ENCODE results near the gene TNS4.

The TNS4 gene

DNA sequence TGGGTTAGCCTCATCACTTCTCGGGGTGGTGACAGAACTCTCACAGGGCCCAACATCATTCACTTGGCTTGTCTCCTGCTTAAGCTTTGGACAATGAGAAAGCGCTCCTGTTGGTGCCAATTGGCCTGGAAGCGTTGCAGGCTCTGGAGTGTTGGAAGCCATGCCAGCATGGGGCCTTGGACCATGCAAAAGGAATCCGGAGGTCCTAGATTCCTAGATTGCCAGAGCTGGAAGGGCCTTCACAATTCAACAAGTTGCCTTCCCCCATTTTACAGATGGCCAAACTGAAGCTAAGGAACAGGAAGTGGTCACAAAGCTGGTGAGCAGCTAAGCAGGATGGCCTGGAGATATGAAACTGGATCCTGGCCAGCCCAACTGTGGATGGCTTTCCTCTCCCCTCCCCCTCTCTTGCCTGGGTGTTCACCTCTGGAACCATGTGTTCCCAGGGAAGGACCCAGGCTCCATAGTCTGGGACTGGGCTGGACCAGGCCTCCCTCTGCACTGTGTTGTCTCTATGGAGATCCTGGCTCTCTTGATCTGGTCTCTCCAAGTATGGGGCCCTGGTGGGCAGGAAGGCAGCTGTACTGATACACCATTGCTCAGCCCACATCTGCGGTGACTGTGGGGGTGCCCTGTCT lies 64.2 kb downstream of the TNS4 start:
- H3K36me3 ChIP-seq (ENCODE audit: control insufficient read depth, insufficient read depth, low read length): no peaks in the 10 kb centered on the region
- no peak overlapping the region for H4K5ac ChIP-seq (ENCODE audit: low read length)
- no CpG with 5 or more reads among the region's 5 CpGs for WGBS (ENCODE audit: extremely low coverage, insufficient coverage, low lambda C conversion rate)
- H3K27ac ChIP-seq (ENCODE audit: low read depth, low read length): no peak overlapping the region
- H2AK5ac ChIP-seq (ENCODE audit: low read length): no peak overlapping the region
- no peak overlapping the region for H2BK5ac ChIP-seq (ENCODE audit: low read length)
- H3K79me2 ChIP-seq (ENCODE audit: control insufficient read depth, insufficient read depth, low read length): no peaks in the 10 kb centered on the region
- no peak for DNase-seq
- no peak overlapping the region for H3K4me3 ChIP-seq (ENCODE audit: low read length)
- H3K4me2 ChIP-seq (ENCODE audit: low read length): no peak overlapping the region
- no peak overlapping the region for H2BK120ac ChIP-seq (ENCODE audit: low read depth, low read length)
- no peak overlapping the region for H2BK15ac ChIP-seq (replicated peaks; ENCODE audit: low read depth)
- no peak overlapping the region for H3K4ac ChIP-seq (ENCODE audit: low read depth, low read length)
- no peaks in the 10 kb centered on the region for H3K79me1 ChIP-seq (ENCODE audit: low read length)
- H3K18ac ChIP-seq (ENCODE audit: low read length): no peak overlapping the region
- H3K27me3 ChIP-seq (ENCODE audit: insufficient read depth, low read length, poor library complexity): no peaks in the 10 kb centered on the region
- no peak overlapping the region for H4K8ac ChIP-seq (ENCODE audit: low read depth, low read length)
- no peak overlapping the region for H3K56ac ChIP-seq (ENCODE audit: low read length)
- no peak overlapping the region for H3K23ac ChIP-seq (ENCODE audit: low read length)
- H3K4me1 ChIP-seq (ENCODE audit: control insufficient read depth, low read depth, low read length): no peaks in the 10 kb centered on the region
- no peak overlapping the region for H3K9ac ChIP-seq (ENCODE audit: low read length)

DNA sequence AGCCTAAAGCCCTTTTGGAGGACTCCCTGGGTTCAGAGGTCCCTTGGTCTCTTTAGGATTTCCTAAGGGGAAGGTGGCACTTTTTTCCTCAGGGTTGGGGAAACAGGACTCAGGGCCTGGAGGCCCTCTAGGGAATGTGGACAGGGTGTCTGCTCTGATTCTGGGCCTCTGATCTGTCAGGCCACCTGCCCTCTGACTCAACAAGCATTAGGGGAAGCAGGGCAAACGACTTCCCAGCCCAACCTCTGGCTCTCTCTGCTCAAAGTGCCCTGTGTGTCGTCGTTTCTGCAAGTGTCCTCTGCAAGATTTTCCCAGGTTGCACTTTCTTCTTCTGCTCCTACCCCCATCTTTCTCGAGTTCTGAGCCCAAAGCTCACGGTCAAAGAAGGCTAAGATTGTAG lies 64.8 kb downstream of the TNS4 start:
- Histone ChIP-seq H3K9ac (ENCODE audit: low read length) (no peak overlapping the region), H4K8ac (ENCODE audit: low read depth, low read length) (no peak overlapping the region), H4K5ac (ENCODE audit: low read length) (no peak overlapping the region), H3K4ac (ENCODE audit: low read depth, low read length) (no peak overlapping the region), H3K79me2 (ENCODE audit: control insufficient read depth, insufficient read depth, low read length) (no peaks in the 10 kb centered on the region), H3K4me1 (ENCODE audit: control insufficient read depth, low read depth, low read length) (no peaks in the 10 kb centered on the region), H3K56ac (ENCODE audit: low read length) (no peak overlapping the region), H3K4me2 (ENCODE audit: low read length) (no peak overlapping the region), H3K27me3 (ENCODE audit: insufficient read depth, low read length, poor library complexity) (no peaks in the 10 kb centered on the region), H3K36me3 (ENCODE audit: control insufficient read depth, insufficient read depth, low read length) (no peaks in the 10 kb centered on the region), H2BK5ac (ENCODE audit: low read length) (no peak overlapping the region), H2BK15ac (replicated peaks; ENCODE audit: low read depth) (no peak overlapping the region), H3K79me1 (ENCODE audit: low read length) (no peaks in the 10 kb centered on the region), H3K23ac (ENCODE audit: low read length) (no peak overlapping the region), H3K18ac (ENCODE audit: low read length) (no peak overlapping the region), H2AK5ac (ENCODE audit: low read length) (no peak overlapping the region), H3K4me3 (ENCODE audit: low read length) (no peak overlapping the region), H2BK120ac (ENCODE audit: low read depth, low read length) (no peak overlapping the region), H3K27ac (ENCODE audit: low read depth, low read length) (no peak overlapping the region)
- no CpG with 5 or more reads among the region's 5 CpGs for WGBS (ENCODE audit: extremely low coverage, insufficient coverage, low lambda C conversion rate)
- no peak for DNase-seq

DNA sequence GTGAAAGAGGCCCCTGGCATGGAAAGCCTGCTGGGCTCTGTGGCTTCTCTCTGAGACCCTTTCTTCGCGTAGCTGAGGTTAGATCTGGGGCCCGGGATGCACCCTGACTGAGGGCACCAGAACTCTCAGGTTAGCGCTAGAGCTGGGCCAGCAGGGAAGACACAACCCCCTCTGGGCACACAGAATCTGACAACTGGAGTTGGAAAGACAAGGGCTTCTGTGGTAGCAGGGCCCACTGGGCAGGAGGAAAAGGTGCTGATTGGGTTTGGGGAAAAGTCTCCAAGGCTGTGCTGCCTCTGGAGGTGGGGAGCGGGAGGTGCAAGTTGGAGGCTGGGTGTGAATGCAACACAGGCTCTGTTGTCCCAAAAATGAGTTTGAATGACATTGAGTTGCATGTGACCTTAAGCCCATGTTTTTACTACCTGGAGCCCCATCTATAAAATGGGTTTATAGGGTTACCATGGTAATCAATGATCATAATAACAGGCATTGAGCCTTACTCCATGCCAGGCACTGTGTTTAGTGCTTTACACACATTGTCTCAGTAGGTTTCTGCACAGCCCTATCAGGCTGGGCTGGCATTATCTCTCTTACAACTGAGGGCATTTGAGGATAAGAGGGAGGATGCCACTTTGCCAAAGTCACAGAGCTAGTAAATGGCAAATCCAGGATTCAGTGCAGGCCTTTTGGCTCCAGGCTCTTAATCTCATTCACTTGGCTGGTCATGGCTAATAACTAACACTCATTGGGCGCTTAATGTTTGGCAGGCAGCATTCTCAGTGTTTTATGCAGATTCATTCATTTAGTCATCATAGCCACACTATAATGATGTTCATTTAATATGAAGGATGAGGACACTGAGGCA lies 67.6 kb downstream of the TNS4 start:
- Histone ChIP-seq H3K4me1 (ENCODE audit: control insufficient read depth, low read depth, low read length) (no peaks in the 10 kb centered on the region), H3K56ac (ENCODE audit: low read length) (no peak overlapping the region), H4K8ac (ENCODE audit: low read depth, low read length) (no peak overlapping the region), H2AK5ac (ENCODE audit: low read length) (no peak overlapping the region), H3K4me3 (ENCODE audit: low read length) (no peak overlapping the region), H3K9ac (ENCODE audit: low read length) (no peak overlapping the region), H4K5ac (ENCODE audit: low read length) (no peak overlapping the region), H3K4me2 (ENCODE audit: low read length) (no peak overlapping the region), H3K27me3 (ENCODE audit: insufficient read depth, low read length, poor library complexity) (no peaks in the 10 kb centered on the region), H3K23ac (ENCODE audit: low read length) (no peak overlapping the region), H3K18ac (ENCODE audit: low read length) (no peak overlapping the region), H3K27ac (ENCODE audit: low read depth, low read length) (no peak overlapping the region), H2BK15ac (replicated peaks; ENCODE audit: low read depth) (no peak overlapping the region), H3K79me1 (ENCODE audit: low read length) (no peaks in the 10 kb centered on the region), H3K4ac (ENCODE audit: low read depth, low read length) (no peak overlapping the region), H2BK5ac (ENCODE audit: low read length) (no peak overlapping the region), H2BK120ac (ENCODE audit: low read depth, low read length) (no peak overlapping the region), H3K79me2 (ENCODE audit: control insufficient read depth, insufficient read depth, low read length) (no peaks in the 10 kb centered on the region), H3K36me3 (ENCODE audit: control insufficient read depth, insufficient read depth, low read length) (no peaks in the 10 kb centered on the region)
- peak; percentile 74 for DNase-seq
- no CpG with 5 or more reads among the region's 6 CpGs for WGBS (ENCODE audit: extremely low coverage, insufficient coverage, low lambda C conversion rate)

DNA sequence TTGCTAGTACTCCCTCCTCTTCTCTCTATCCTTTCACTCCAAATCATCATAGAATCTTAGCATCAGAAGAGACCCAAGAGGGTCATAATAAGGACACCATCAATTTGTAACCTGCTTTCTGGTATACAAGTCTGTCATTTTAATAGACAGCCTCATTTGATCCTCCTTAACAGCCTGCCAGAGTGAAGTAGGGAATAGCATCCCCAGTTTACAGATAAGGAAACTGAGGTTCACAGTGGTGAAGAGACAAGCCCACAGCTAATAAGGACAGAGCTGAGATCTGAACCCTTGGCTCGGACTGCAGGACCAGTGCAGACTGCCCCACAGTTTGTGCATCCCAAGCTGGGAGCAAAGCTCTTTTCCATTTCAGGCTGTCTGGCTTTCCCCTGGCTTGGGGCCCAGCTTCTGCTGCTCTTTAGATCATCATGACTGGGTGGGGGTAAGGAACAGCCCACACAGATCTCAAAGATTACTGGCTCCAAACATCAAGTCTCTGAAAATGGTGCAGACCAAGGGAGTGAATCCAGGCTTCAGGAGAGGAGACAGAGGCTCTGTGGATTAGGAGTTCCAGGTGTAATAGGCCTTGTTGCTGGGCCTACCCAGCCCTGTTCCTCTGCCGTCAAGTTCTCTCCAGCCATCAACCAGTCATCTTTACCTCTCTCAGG lies 68.4 kb downstream of the TNS4 start:
- Histone ChIP-seq H3K79me2 (ENCODE audit: control insufficient read depth, insufficient read depth, low read length) (no peaks in the 10 kb centered on the region), H4K5ac (ENCODE audit: low read length) (no peak overlapping the region), H3K56ac (ENCODE audit: low read length) (no peak overlapping the region), H2BK120ac (ENCODE audit: low read depth, low read length) (no peak overlapping the region), H3K36me3 (ENCODE audit: control insufficient read depth, insufficient read depth, low read length) (no peaks in the 10 kb centered on the region), H2AK5ac (ENCODE audit: low read length) (no peak overlapping the region), H3K4me3 (ENCODE audit: low read length) (no peak overlapping the region), H3K23ac (ENCODE audit: low read length) (no peak overlapping the region), H3K4ac (ENCODE audit: low read depth, low read length) (no peak overlapping the region), H2BK5ac (ENCODE audit: low read length) (no peak overlapping the region), H3K4me1 (ENCODE audit: control insufficient read depth, low read depth, low read length) (no peaks in the 10 kb centered on the region), H3K4me2 (ENCODE audit: low read length) (no peak overlapping the region), H2BK15ac (replicated peaks; ENCODE audit: low read depth) (no peak overlapping the region), H3K27ac (ENCODE audit: low read depth, low read length) (no peak overlapping the region), H3K9ac (ENCODE audit: low read length) (no peak overlapping the region), H3K79me1 (ENCODE audit: low read length) (no peaks in the 10 kb centered on the region), H3K27me3 (ENCODE audit: insufficient read depth, low read length, poor library complexity) (no peaks in the 10 kb centered on the region), H3K18ac (ENCODE audit: low read length) (no peak overlapping the region), H4K8ac (ENCODE audit: low read depth, low read length) (no peak overlapping the region)
- no peak for DNase-seq
- WGBS (ENCODE audit: extremely low coverage, insufficient coverage, low lambda C conversion rate): no CpG with 5 or more reads among the region's 2 CpGs

DNA sequence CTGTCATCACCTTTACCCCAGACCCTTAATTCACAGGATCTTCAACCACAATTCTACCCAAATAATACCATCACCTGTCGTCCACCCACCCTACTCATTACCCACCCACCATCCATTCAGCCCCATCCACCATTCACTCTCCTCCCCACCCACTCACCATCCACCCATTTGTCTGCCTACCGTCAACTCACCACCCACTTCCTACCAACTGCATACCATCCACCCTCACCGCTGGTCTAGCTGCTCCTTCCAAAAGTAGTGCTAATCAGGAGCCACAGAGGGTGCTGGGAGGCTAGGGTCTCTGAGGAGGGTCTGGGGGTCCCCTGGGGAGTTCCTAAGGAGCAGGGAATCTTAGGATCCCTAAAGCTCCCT lies 70.2 kb downstream of the TNS4 start:
- H3K4me1 ChIP-seq (ENCODE audit: control insufficient read depth, low read depth, low read length): no peaks in the 10 kb centered on the region
- no peaks in the 10 kb centered on the region for H3K27me3 ChIP-seq (ENCODE audit: insufficient read depth, low read length, poor library complexity)
- H3K9ac ChIP-seq (ENCODE audit: low read length): no peak overlapping the region
- no peak overlapping the region for H3K23ac ChIP-seq (ENCODE audit: low read length)
- H3K4me2 ChIP-seq (ENCODE audit: low read length): no peak overlapping the region
- no peak overlapping the region for H2BK120ac ChIP-seq (ENCODE audit: low read depth, low read length)
- no peak overlapping the region for H4K5ac ChIP-seq (ENCODE audit: low read length)
- no peak overlapping the region for H3K56ac ChIP-seq (ENCODE audit: low read length)
- H2BK5ac ChIP-seq (ENCODE audit: low read length): no peak overlapping the region
- no peaks in the 10 kb centered on the region for H3K79me2 ChIP-seq (ENCODE audit: control insufficient read depth, insufficient read depth, low read length)
- WGBS (ENCODE audit: extremely low coverage, insufficient coverage, low lambda C conversion rate): no CpG with 5 or more reads among the region's 3 CpGs
- DNase-seq: no peak
- no peak overlapping the region for H4K8ac ChIP-seq (ENCODE audit: low read depth, low read length)
- no peaks in the 10 kb centered on the region for H3K36me3 ChIP-seq (ENCODE audit: control insufficient read depth, insufficient read depth, low read length)
- H2AK5ac ChIP-seq (ENCODE audit: low read length): no peak overlapping the region
- no peak overlapping the region for H3K18ac ChIP-seq (ENCODE audit: low read length)
- no peak overlapping the region for H3K4me3 ChIP-seq (ENCODE audit: low read length)
- no peak overlapping the region for H2BK15ac ChIP-seq (replicated peaks; ENCODE audit: low read depth)
- no peak overlapping the region for H3K4ac ChIP-seq (ENCODE audit: low read depth, low read length)
- H3K79me1 ChIP-seq (ENCODE audit: low read length): no peaks in the 10 kb centered on the region
- no peak overlapping the region for H3K27ac ChIP-seq (ENCODE audit: low read depth, low read length)
